ENCODE measurements around the gene LEFTY1. TPM values are rescaled to one million over a fixed set of nuclear protein-coding genes. Genes with fewer than 3 reads are reported as not detected.

LEFTY1 gene
- total RNA-seq, 2 donors from 2014 or later: 0.35 TPM; not detected in 1

DNA sequence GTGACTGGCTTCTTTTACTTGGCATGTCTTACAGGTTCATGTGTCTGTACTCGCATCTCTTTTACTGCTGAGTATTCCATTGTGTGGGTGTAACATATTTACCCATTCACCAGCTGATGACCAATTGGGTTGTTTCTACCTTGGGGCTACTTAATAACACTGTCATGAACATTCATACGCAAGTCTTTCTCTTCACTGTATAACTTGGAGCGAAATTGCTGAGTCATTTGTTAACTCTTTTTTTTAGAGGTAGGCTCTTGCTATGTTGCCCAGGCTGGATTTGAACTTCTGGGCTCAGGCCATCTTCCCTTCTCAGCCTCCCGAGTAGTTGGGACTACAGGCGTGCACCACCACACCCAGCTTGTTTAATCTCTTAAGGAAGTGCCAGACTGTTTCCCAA is 28.6 kb upstream of the LEFTY1 start:
- TF ChIP-seq CTCF (IDR thresholded peaks at IDR 0.05): no peak
- peaks cover 29% of the 10 kb centered on the region for H3K36me3 ChIP-seq

DNA sequence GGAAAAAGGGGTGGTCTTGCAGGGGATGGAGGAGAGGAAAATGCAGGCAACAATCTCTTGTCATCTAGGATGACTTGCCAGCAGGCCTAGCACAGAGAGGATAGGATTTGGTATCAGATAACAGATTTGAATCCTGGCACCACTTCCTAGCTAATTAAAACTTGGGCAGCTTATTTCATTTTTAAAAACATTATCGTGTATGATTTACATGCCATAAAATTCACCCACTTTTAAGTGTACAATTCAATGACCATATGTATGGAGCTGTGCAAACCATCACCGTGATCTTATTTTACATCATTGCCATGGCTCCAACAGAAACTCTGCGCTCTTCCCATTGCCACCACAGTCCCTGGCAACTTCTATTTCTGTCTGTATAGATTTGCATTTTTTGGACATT is 28.2 kb upstream of the LEFTY1 start:
- TF ChIP-seq CTCF (IDR thresholded peaks at IDR 0.05): no peak
- no peaks in the 10 kb centered on the region for H3K9me3 ChIP-seq
- no peaks in the 10 kb centered on the region for H3K27me3 ChIP-seq
- H3K4me1 ChIP-seq: peaks cover 0 to 15% of the 10 kb centered on the region in 2 donors
- no peak overlapping the region for H3K4me3 ChIP-seq
- H3K27ac ChIP-seq: no peak overlapping the region
- peaks cover 28% of the 10 kb centered on the region for H3K36me3 ChIP-seq
- no peak for DNase-seq (ENCODE audit: low spot score)

More for the DNA sequence above, 28.6 kb upstream of the LEFTY1 start:
- Histone ChIP-seq H3K4me1 (peaks cover 0 to 17% of the 10 kb centered on the region in 2 donors), H3K27ac (no peak overlapping the region), H3K27me3 (no peaks in the 10 kb centered on the region), H3K9me3 (no peaks in the 10 kb centered on the region), H3K4me3 (no peak overlapping the region)
- DNase-seq (ENCODE audit: low spot score): no peak

DNA sequence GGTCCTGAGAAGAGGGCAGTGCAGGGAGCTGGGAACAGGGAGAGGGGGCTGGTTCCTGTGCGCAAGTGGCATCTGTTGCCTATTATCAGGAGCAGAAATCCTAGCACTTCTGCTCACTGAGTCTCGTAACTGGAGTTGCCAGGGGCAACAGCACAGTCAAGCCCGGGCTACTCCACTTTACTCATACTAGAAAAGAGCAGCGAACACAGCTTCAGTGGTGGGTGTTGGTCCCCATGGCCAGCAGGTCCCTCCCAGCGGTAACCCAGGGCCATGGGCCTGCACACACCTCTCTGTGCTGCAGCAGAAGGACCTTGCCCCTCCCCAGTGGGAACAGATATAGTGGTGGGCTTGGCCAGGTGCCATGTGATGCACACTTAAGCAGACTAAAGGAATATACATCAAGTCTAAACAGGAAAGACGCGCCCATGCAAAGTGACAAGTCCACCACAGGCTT is 26.6 kb upstream of the LEFTY1 start:
- TF ChIP-seq CTCF (IDR thresholded peaks at IDR 0.05): no peak
- H3K9me3 ChIP-seq: no peaks in the 10 kb centered on the region
- peaks cover 0 to 25% of the 10 kb centered on the region in 2 donors for H3K4me1 ChIP-seq
- H3K27me3 ChIP-seq: no peaks in the 10 kb centered on the region
- no peak overlapping the region for H3K4me3 ChIP-seq
- DNase-seq (ENCODE audit: low spot score): no peak
- peaks cover 13% of the 10 kb centered on the region for H3K36me3 ChIP-seq
- H3K27ac ChIP-seq: no peak overlapping the region

DNA sequence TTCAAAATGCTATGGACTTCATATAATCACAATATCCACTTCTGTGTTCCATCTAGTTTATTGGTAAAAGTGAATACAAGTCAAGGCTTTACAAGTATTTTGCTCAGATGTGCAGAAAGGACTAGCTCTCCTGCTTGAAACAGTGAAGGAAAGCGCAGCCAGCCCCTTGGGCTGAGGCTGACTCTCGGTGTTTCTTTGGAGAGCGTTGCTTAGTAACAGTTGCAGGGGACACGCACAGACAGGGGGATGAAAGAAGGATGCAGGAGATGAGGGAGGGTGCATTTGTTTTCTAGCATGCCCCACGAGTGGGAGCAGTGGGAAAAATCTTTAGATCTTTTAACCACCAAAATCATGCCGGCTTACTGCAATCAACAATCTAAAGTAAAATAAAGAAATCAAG is 26.0 kb upstream of the LEFTY1 start:
- Histone ChIP-seq H3K36me3 (peaks cover 7% of the 10 kb centered on the region), H3K4me3 (no peak overlapping the region), H3K9me3 (no peaks in the 10 kb centered on the region), H3K4me1 (peaks cover 0 to 19% of the 10 kb centered on the region in 2 donors), H3K27ac (no peak overlapping the region), H3K27me3 (no peaks in the 10 kb centered on the region)
- no peak for DNase-seq (ENCODE audit: low spot score)
- no peak for TF ChIP-seq CTCF (IDR thresholded peaks at IDR 0.05)

- Histone ChIP-seq H3K27me3 (no peaks in the 10 kb centered on the region), H3K9me3 (no peaks in the 10 kb centered on the region), H3K4me1 (peaks cover 0 to 13% of the 10 kb centered on the region in 2 donors), H3K36me3 (peaks cover 4% of the 10 kb centered on the region), H3K4me3 (no peak overlapping the region), H3K27ac (no peak overlapping the region)
- DNase-seq (ENCODE audit: low spot score): no peak
- TF ChIP-seq CTCF (IDR thresholded peaks at IDR 0.05): no peak
These were observed 25.4 kb upstream of the LEFTY1 start for GRCh38 chr1:225914391-225914790.

All from right atrium auricular region (tissue), 2 donors.